WTC11 (cell line): ENCODE measurements around the gene TKTL1. TPM values are rescaled to one million over a fixed set of nuclear protein-coding genes. Genes with fewer than 3 reads are reported as not detected.
A peak's percentile ranks its signal among the peaks of the same experiment; 100 is the strongest.

Experiments used
- ATAC-seq: fragments of 200-7000 bp; cut with Tn5 transposase; 2 replicates; pipeline ENCODE4 v1.10.0; 2021; ENCODE audit warnings: mild to moderate bottlenecking, moderate library complexity
- CTCF ChIA-PET: fragments of 300-600 bp; sonication (Branson Sonifier 250); formaldehyde crosslinking; loops from one replicate; lab custom pipeline; 2021; ENCODE audit warnings: antibody characterized with exemption; lab: Charles Lee
- POLR2A ChIA-PET: fragments of 350-600 bp; sonication (Branson Sonifier 250); formaldehyde crosslinking; loops from one replicate; lab custom pipeline; 2021; ENCODE audit warnings: antibody characterized with exemption; lab: Charles Lee
- DNase-seq: peaks from one replicate; pipeline ENCODE4 v3.0.0; 2021; ENCODE audit warnings: low spot score
- H3K27ac Mint-ChIP-seq: 2 replicates; pipeline ENCODE4 v1.8.0; 2021; ENCODE audit warnings: mixed read lengths
- H3K27me3 Mint-ChIP-seq: 2 replicates; pipeline ENCODE4 v1.8.0; 2021; ENCODE audit warnings: low read depth, mild to moderate bottlenecking, moderate library complexity, mixed read lengths
- H3K36me3 Mint-ChIP-seq: 2 replicates; pipeline ENCODE4 v1.8.0; 2021; ENCODE audit warnings: mixed read lengths
- H3K4me1 Mint-ChIP-seq: 2 replicates; pipeline ENCODE4 v1.8.0; 2022; ENCODE audit warnings: mixed read lengths
- H3K4me3 Mint-ChIP-seq: 2 replicates; pipeline ENCODE4 v1.8.0; 2021; ENCODE audit warnings: mild to moderate bottlenecking, moderate library complexity, mixed read lengths
- H3K9me3 Mint-ChIP-seq: 2 replicates; pipeline ENCODE4 v1.8.0; 2021; ENCODE audit warnings: mixed read lengths
- CBFB ChIP-seq: sonication (generic); formaldehyde crosslinking; IDR thresholded peaks from 2 replicates; pipeline ENCODE4 v1.8.1; 2022; ENCODE audit warnings: mild to moderate bottlenecking, low read depth, missing genetic modification reagents
- CREB1 ChIP-seq: sonication (generic); formaldehyde crosslinking; IDR thresholded peaks from 2 replicates; pipeline ENCODE4 v1.8.0; 2023; ENCODE audit warnings: mild to moderate bottlenecking, missing genetic modification reagents
- CTCF ChIP-seq: fragments of 200-600 bp; IDR thresholded peaks from 2 replicates; pipeline ENCODE4 v1.8.0; 2022; ENCODE audit warnings: antibody characterized with exemption
- FOXP4 ChIP-seq: sonication (generic); formaldehyde crosslinking; IDR thresholded peaks from 2 replicates; pipeline ENCODE4 v1.8.0; 2022; ENCODE audit warnings: mild to moderate bottlenecking, missing genetic modification reagents
- NFYB ChIP-seq: sonication (generic); formaldehyde crosslinking; conservative IDR thresholded peaks from 2 replicates; pipeline ENCODE4 v1.8.0; 2022; ENCODE audit warnings: low read depth, missing genetic modification reagents
- OVOL2 ChIP-seq: fragments of 250-450 bp; sonication (Bioruptor Pico); IDR thresholded peaks from 2 replicates; pipeline ENCODE4 v1.9.0; 2021; ENCODE audit warnings: mild to moderate bottlenecking, borderline replicate concordance
- PRDM15 ChIP-seq: sonication (generic); formaldehyde crosslinking; IDR thresholded peaks from 2 replicates; pipeline ENCODE4 v1.8.0; 2022; ENCODE audit warnings: missing genetic modification reagents
- SMAD4 ChIP-seq: sonication (generic); formaldehyde crosslinking; IDR thresholded peaks from 2 replicates; pipeline ENCODE4 v1.8.0; 2022; ENCODE audit warnings: mild to moderate bottlenecking, missing genetic modification reagents
- ZNF219 ChIP-seq: sonication (generic); formaldehyde crosslinking; IDR thresholded peaks from 2 replicates; pipeline ENCODE4 v1.8.0; 2023; ENCODE audit warnings: missing genetic modification reagents, mild to moderate bottlenecking, borderline replicate concordance
- ZNF425 ChIP-seq: fragments of 250-450 bp; sonication (Bioruptor Pico); conservative IDR thresholded peaks from 2 replicates; pipeline ENCODE4 v1.9.0; 2021; ENCODE audit warnings: mild to moderate bottlenecking
- ZSCAN18 ChIP-seq: fragments of 250-450 bp; sonication (Bioruptor Pico); IDR thresholded peaks from 2 replicates; pipeline ENCODE4 v2.1.2; 2022; ENCODE audit warnings: mild to moderate bottlenecking, moderate library complexity
- total RNA-seq: library from RNA; stranded (reverse); gene quantifications from 3 replicates; pipeline ENCODE4 v1.2.3, GENCODE V29; 2021
- TF ChIP-seq, protein P1 (sequence below): sonication (generic); formaldehyde crosslinking; IDR thresholded peaks from 2 replicates; pipeline ENCODE4 v1.8.1; 2023; ENCODE audit warnings: mild to moderate bottlenecking, missing genetic modification reagents
- TF ChIP-seq, protein P2 (sequence below): sonication (generic); formaldehyde crosslinking; IDR thresholded peaks from 2 replicates; pipeline ENCODE4 v1.8.0; 2023; ENCODE audit warnings: missing genetic modification reagents, mild to moderate bottlenecking, borderline replicate concordance

TKTL1 gene
- total RNA-seq, 1 experiment from 2014 or later, result 0.46 TPM

GRCh38 chrX:154308108-154308946, 12.7 kb downstream of the TKTL1 start:
- no peaks in the 10 kb centered on the region; the same call in 1 of the 2 replicates for H3K27me3 Mint-ChIP-seq
- no peaks in the 10 kb centered on the region for H3K9me3 Mint-ChIP-seq
- no peak for TF ChIP-seq FOXP4 (CRISPR knock-in tag)
- TF ChIP-seq, protein P1, sequence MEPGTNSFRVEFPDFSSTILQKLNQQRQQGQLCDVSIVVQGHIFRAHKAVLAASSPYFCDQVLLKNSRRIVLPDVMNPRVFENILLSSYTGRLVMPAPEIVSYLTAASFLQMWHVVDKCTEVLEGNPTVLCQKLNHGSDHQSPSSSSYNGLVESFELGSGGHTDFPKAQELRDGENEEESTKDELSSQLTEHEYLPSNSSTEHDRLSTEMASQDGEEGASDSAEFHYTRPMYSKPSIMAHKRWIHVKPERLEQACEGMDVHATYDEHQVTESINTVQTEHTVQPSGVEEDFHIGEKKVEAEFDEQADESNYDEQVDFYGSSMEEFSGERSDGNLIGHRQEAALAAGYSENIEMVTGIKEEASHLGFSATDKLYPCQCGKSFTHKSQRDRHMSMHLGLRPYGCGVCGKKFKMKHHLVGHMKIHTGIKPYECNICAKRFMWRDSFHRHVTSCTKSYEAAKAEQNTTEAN (CRISPR knock-in tag), result no peak
- peak; percentile 58 for TF ChIP-seq CTCF
- TF ChIP-seq OVOL2 (CRISPR knock-in tag), result no peak
- TF ChIP-seq PRDM15 (CRISPR knock-in tag), result no peak
- H3K4me3 Mint-ChIP-seq, result no peak overlapping the region
- H3K4me1 Mint-ChIP-seq, result peaks cover 3% of the 10 kb centered on the region
- ChIA-PET POLR2A (no interaction called here), CTCF (interaction anchor here (0.6 to 2.4 kb wide), 17 partner anchors 9 to 334 kb away, joined by 3 to 20 read pairs (median 4); partner anchors contain the start of genes MECP2, SLC10A3, TEX28 and TKTL1)
- DNase-seq (peak; percentile 83), ATAC-seq (peak; percentile 84)
- H3K27ac Mint-ChIP-seq, result no peak overlapping the region
- no peaks in the 10 kb centered on the region for H3K36me3 Mint-ChIP-seq

GRCh38 chrX:154309041-154309775, 13.6 kb downstream of the TKTL1 start:
- ChIA-PET CTCF (interaction anchor here (0.8 to 2.4 kb wide), 10 partner anchors 8 to 302 kb away, joined by 3 to 20 read pairs (median 7); partner anchors contain the start of genes MECP2, TEX28 and TKTL1), POLR2A (no interaction called here)
- no peak for DNase-seq
- Mint-ChIP-seq H3K27me3 (no peaks in the 10 kb centered on the region), H3K4me1 (peaks cover 3% of the 10 kb centered on the region), H3K9me3 (no peaks in the 10 kb centered on the region), H3K4me3 (no peak overlapping the region), H3K27ac (no peak overlapping the region), H3K36me3 (no peaks in the 10 kb centered on the region)
- ATAC-seq, result no peak
- TF ChIP-seq SMAD4 (CRISPR knock-in tag), result no peak
- TF ChIP-seq, protein P2, sequence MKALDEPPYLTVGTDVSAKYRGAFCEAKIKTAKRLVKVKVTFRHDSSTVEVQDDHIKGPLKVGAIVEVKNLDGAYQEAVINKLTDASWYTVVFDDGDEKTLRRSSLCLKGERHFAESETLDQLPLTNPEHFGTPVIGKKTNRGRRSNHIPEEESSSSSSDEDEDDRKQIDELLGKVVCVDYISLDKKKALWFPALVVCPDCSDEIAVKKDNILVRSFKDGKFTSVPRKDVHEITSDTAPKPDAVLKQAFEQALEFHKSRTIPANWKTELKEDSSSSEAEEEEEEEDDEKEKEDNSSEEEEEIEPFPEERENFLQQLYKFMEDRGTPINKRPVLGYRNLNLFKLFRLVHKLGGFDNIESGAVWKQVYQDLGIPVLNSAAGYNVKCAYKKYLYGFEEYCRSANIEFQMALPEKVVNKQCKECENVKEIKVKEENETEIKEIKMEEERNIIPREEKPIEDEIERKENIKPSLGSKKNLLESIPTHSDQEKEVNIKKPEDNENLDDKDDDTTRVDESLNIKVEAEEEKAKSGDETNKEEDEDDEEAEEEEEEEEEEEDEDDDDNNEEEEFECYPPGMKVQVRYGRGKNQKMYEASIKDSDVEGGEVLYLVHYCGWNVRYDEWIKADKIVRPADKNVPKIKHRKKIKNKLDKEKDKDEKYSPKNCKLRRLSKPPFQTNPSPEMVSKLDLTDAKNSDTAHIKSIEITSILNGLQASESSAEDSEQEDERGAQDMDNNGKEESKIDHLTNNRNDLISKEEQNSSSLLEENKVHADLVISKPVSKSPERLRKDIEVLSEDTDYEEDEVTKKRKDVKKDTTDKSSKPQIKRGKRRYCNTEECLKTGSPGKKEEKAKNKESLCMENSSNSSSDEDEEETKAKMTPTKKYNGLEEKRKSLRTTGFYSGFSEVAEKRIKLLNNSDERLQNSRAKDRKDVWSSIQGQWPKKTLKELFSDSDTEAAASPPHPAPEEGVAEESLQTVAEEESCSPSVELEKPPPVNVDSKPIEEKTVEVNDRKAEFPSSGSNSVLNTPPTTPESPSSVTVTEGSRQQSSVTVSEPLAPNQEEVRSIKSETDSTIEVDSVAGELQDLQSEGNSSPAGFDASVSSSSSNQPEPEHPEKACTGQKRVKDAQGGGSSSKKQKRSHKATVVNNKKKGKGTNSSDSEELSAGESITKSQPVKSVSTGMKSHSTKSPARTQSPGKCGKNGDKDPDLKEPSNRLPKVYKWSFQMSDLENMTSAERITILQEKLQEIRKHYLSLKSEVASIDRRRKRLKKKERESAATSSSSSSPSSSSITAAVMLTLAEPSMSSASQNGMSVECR (CRISPR knock-in tag), result no peak
- TF ChIP-seq ZSCAN18, result no peak
- no peak for TF ChIP-seq ZNF425 (CRISPR knock-in tag)
- TF ChIP-seq CBFB (CRISPR knock-in tag), result no peak
- TF ChIP-seq CREB1, result no peak
- no peak for TF ChIP-seq NFYB (CRISPR knock-in tag)
- no peak for TF ChIP-seq ZNF219 (CRISPR knock-in tag)
